ENCODE results near the gene HSPA14.
"Not testable (repeated sequence)": the region's sequence is repeated elsewhere in the genome, so short reads cannot be mapped to it uniquely, and the experiment has no call there.

HSPA14 gene

GRCh38 chr10:14891151-14891550 is 53.0 kb downstream of the HSPA14 start:
- DNase-seq: no peak

- DNase-seq: no peak
These were observed 66.2 kb downstream of the HSPA14 start for GRCh38 chr10:14904316-14904732.

- no peak for DNase-seq
These were observed 66.8 kb downstream of the HSPA14 start for GRCh38 chr10:14904864-14905263.

- no peak for DNase-seq
These were observed 67.8 kb downstream of the HSPA14 start for GRCh38 chr10:14905890-14906289.

- DNase-seq: no peak
These were observed 68.7 kb downstream of the HSPA14 start for GRCh38 chr10:14906765-14907164.

- not testable (repeated sequence) for DNase-seq
These were observed 69.5 kb downstream of the HSPA14 start for GRCh38 chr10:14907591-14907990.

GRCh38 chr10:14909101-14909500 is 71.0 kb downstream of the HSPA14 start:
- DNase-seq: no peak

GRCh38 chr10:14910953-14911352 is 72.8 kb downstream of the HSPA14 start:
- no peak for DNase-seq

- no peak for DNase-seq
These were observed 73.7 kb downstream of the HSPA14 start for GRCh38 chr10:14911801-14912200.

GRCh38 chr10:14916600-14916999 is 78.5 kb downstream of the HSPA14 start:
- DNase-seq: no peak

GRCh38 chr10:14917827-14918226 is 79.7 kb downstream of the HSPA14 start:
- no peak for DNase-seq

GRCh38 chr10:14918964-14919363 is 80.9 kb downstream of the HSPA14 start:
- no peak for DNase-seq
